SK-MEL-5 (cell line): ENCODE results near the gene PAPSS2. TPM values are rescaled to one million over a fixed set of nuclear protein-coding genes. Genes with fewer than 3 reads are reported as not detected.
"Not testable (repeated sequence)": the region's sequence is repeated elsewhere in the genome, so short reads cannot be mapped to it uniquely, and the experiment has no call there.

ENCODE experiments used
- DNase-seq: peaks from one replicate; pipeline ENCODE4 v3.0.0-alpha.2; 2016; ENCODE audit warnings: low read depth, low spot score
- in situ Hi-C: cut with HindIII; loops from 2 replicates; pipeline ENCODE4 v1.10.0; 2016; ENCODE audit warnings: low sequenced_read_pairs, high pct_unique_total_duplicates, low pct_unique_long_range_greater_than_20kb
- polyA plus RNA-seq, 2 experiments: library from polyadenylated mRNA; depleted of rRNA; stranded (reverse); fragments of >200 nt; gene quantifications; 2 replicates each; pipeline ENCODE4 v1.2.3, GENCODE V29; 2015
- total RNA-seq: library from RNA; depleted of rRNA; stranded (reverse); fragments of >200 nt; shearing (Covaris generic); gene quantifications from 2 replicates; pipeline ENCODE4 v1.2.3, GENCODE V29; 2014; rRNA removed

Gene PAPSS2
- total RNA-seq, result 69.3 and 71.8 TPM in 2 replicates
- polyA plus RNA-seq (2015; cell fraction: cytosol; rRNA removed), result 77.3 and 110 TPM in 2 replicates
- polyA plus RNA-seq (2015; cell fraction: nucleus; rRNA removed), result 34.3 and 38.4 TPM in 2 replicates

- peak; percentile 58 for DNase-seq
Observed at GRCh38 chr10:87659571-87660483, at the start of gene PAPSS2. Gene PAPSS2, plus strand, starts transcription at chr10:87659878. Its CDS starts 104 bp downstream, at chr10:87659982.

GRCh38 chr10:87611341-87611740, 48.3 kb upstream of the PAPSS2 start:
- DNase-seq, in situ Hi-C loops: not testable (repeated sequence)

More at GRCh38 chr10:87659571-87660483, at the start of gene PAPSS2:
- in situ Hi-C loops, result no loop called here

GRCh38 chr10:87612115-87612514, 47.6 kb upstream of the PAPSS2 start:
- DNase-seq, result no peak
- in situ Hi-C loops, result no loop called here

DNA sequence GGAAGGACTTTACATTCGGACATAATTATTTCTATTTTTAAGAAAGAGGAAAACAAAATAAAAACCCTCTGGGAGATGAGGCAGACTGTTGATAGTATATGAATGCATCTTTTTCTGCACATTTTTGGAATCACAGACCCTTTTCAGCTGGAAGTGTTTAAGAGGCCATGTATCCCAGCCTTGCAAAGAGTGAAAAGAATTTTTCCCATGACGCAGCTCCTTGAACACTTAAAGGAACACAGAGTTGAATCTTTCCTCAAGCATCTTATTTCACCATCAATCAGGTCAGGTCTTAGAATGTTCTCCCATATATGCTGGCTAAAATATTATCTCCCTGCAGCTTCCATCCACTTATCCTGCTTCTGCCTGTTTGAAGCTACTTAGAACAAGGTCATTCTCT, 45.9 kb upstream of the PAPSS2 start:
- in situ Hi-C loops, result no loop called here
- DNase-seq, result no peak

- no peak for DNase-seq
- in situ Hi-C loops, result no loop called here
Observed at GRCh38 chr10:87615856-87616255, 43.8 kb upstream of the PAPSS2 start.

DNA sequence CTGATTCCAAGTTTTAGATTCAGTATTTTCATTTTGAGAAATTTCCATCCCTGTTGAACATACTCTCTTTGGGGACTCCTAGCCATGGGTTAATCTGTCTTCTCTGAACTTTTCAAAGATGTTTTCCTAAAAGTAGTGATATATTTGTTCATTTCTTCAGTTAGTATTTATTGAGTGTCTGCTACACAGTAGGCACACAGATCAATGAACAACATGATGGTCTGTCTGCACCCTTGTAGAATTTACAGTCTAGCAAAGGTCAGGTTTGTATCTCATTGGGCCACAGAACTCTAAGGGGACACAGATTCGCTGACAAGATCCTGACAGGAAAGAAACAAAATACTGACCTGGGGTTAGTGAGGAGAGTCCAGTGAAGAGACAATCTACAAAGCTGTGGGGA, 42.2 kb upstream of the PAPSS2 start:
- no peak for DNase-seq
- in situ Hi-C loops, result no loop called here

GRCh38 chr10:87618566-87619423, 40.9 kb upstream of the PAPSS2 start:
- in situ Hi-C loops, result no loop called here
- no peak for DNase-seq

DNA sequence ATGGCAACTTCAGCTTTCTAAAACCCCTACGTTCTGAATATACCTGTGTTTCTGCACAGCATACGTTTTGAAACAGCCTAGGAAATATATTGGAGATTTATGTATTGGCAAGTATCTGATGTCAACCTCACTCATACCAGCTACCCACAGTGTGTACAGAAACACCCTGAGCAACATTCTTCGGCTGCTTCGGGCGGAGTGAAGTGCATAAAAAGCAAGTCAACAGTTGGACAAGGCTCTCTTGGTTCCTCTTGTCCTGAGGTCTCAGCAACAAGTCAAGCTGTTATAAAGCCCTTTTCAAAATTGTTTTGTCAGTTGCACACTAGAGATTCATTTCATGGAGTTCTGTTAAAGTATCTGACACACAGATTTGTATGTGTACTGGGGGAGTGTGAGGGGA, 40.0 kb upstream of the PAPSS2 start:
- in situ Hi-C loops, result no loop called here

GRCh38 chr10:87621440-87621839, 38.2 kb upstream of the PAPSS2 start:
- in situ Hi-C loops, DNase-seq: not testable (repeated sequence)

More for the DNA sequence above, 40.0 kb upstream of the PAPSS2 start:
- no peak for DNase-seq

- in situ Hi-C loops, result no loop called here
Observed at GRCh38 chr10:87622314-87623004, 37.2 kb upstream of the PAPSS2 start.

DNA sequence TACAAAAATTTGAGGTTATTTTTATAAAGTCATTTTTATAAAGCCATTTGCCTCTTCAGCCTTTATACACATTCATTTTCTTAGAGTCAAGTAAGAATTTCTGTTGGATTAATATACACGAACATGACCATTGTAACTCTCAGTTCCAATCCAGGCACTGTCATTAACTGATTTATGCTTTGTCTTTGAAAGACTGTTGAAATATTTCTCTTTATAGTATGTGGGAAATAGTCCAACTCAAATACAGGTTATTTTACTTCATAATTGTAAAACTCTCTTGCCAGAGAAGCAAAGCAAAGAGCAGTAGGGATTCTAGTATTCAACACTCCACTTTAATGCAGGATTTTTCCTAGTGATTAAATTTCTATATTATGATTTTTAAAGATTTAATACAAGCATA, 36.5 kb upstream of the PAPSS2 start:
- no peak for DNase-seq
- in situ Hi-C loops, result no loop called here

More at GRCh38 chr10:87622314-87623004, 37.2 kb upstream of the PAPSS2 start:
- peak; percentile 31 for DNase-seq

DNA sequence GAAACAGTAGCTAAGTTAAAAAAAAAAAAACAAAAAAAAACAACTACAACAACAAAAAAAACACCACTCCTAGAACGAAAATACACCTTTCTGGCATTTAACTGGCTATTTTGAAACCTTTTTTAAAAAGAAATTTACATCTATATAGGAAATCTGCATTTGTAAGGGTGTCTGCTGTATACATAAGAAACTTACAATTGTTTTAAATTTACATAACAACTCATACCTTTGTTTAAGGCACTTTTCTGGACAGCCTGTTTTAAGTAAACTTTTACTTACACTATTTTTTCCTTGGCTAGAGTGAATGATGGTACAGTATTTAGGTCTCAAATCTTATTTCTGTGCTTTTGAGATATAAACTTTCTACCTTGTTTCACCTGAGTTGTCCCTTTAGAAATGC, 34.0 kb upstream of the PAPSS2 start:
- in situ Hi-C loops, result no loop called here
- no peak for DNase-seq

DNA sequence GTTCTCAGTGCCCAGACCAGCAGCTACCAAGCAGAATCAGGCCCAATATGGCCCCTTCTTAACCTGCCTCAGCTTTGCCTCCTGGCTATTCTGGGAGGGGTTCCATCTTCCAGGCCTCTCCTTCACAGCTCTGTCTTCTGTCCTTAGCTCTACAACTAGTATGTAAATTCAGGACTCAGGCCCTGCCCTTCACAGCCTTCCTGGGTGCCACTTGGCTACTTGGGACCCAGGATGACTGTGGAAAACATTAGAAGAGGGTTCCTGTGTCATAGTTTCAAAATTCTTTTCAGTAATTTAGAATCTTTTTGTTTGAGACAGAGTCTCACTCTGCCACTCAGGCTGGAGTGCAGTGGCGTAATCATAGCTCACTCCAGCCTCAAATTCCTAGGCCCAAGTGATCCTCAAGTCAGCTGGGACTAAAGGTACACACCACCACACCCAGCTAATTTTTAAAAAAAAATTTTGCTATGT, 33.2 kb upstream of the PAPSS2 start:
- in situ Hi-C loops, result no loop called here
- DNase-seq, result no peak

GRCh38 chr10:87630171-87630570, 29.5 kb upstream of the PAPSS2 start:
- DNase-seq, result no peak
- in situ Hi-C loops, result no loop called here

GRCh38 chr10:87632454-87632853, 27.2 kb upstream of the PAPSS2 start:
- in situ Hi-C loops, result no loop called here
- no peak for DNase-seq

DNA sequence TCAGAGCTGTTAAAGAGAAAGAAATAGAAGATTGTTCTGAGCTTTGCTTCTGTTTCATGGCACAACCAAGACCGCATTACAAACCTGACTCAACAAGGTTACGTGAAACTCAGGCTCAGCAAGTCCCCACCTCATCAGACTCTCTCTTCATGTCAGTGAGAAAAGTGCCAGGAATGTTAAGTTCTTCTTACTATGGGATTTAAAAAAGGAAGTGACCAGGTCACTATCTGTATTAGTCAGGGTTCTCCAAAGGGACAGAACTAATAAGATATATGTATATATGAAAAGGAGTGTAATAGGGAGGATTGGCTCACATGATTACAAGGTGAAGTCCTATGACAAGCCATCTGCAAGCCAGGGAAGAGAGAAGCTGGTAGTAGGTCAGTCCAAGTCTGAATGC, 25.4 kb upstream of the PAPSS2 start:
- in situ Hi-C loops, result no loop called here
- DNase-seq, result no peak

GRCh38 chr10:87635498-87636312, 24.0 kb upstream of the PAPSS2 start:
- in situ Hi-C loops, result no loop called here
- peak; percentile 23 for DNase-seq
